Measurements from ENCODE around the gene SF3B6.

SF3B6 gene

DNA sequence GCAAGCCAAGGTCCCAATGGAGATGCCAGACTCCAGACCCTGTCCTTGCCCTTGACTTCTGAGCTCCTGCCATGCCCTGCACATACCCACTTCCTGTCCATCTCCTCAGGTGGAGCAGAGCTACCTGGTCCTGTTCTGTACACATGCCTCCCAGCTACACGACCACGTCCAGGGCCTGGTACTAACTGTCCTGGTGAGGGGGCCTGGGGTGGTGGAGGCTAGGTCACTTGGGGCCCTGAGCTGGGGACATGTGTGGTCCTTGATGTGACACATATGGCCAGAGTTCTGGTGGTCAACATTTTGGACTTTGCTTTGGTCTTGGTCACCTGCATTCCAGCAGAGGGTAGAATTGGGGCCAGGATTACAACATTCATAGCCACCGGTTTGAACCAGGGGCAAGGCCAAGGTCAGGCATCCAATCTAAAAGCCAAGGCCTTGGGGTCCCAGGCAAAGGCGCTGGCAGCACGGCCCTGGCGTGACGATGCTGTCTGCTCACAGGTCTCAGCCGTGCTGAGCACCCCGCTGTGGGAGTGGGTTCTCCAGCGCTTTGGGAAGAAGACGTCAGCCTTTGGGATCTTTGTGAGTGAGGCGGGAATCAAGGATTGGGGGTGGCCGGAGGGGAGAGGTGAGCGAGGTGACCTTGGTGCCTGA lies 53.7 kb downstream of the SF3B6 start:
- in situ Hi-C loops (cut with MboI; ENCODE audit: low sequenced_read_pairs), result no loop called here

DNA sequence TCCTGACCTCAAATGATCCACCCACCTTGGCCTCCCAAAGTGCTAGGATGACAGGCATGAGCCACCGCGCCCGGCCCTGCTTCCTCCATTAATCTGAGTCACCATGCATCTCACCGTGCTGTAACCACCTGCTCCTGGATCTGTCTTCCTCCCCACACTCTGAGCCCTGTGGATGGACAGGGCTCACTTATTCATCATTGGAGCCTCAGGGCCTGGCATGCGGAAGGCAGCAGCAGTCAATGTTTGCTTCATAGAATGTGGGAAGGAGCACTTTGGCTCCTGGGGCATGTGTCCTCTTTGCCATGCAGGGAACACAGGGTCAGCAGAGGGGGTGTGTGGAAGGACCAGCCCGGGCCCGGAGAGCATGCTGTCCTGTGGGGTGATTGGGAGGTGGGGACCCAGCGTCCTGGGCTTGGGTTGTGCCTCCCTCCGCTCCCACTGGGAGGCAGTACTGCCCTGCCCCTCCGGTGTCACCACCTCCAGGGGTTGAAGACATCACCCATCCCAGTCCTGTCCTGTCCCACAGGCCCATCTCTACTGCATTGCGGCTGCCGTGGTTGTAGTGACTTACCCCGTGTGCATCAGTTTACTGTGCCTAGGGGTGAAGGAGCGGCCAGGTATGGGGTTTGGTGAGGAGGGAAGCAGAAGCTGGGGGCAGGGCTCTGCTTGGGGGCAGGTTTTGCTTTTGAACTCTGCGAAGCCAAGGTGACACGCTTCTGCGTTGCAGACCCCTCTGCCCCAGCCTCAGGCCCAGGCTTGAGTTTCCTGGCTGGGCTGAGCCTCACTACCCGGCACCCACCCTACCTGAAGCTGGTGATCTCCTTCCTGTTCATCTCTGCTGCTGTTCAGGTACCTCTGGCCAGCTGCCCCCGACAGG lies 54.8 kb downstream of the SF3B6 start:
- in situ Hi-C loops (cut with MboI; ENCODE audit: low sequenced_read_pairs), result no loop called here

DNA sequence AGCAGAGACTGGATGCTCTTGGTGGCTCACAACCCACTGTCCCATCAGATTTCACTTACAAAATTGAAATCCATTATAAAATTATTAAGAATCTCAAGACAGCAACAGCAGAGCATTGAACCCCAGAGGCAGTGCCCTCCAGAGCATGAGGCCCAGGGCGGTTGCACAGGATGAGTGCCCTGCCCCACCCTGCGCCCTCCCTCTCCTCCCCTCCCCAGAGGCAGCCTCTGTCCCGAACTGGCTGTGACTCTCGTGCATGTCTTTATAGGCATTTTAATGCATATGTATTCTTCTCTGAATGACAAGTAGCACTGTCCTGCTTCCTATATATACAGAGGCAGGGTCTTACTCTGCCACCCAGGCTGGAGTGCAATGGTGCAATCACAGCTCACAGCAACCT lies 55.9 kb downstream of the SF3B6 start:
- in situ Hi-C loops (cut with MboI; ENCODE audit: low sequenced_read_pairs), result no loop called here

DNA sequence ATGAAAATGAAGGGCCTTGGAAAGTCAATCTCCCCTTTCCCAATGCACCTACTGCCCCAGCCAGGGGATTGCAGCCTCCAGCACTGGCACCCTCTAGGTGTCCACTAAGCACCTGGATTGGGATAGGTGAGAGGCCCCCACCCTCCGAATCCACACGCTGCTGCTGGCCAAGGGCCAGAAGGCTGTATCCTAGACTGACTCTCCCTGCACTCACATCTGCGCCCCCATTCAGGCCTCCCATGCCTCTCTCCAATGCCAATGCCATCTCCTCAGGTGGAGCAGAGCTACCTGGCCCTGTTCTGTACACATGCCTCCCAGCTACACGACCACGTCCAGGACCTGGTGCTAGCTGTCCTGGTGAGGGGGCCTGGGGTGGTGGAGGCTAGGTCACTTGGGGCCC lies 56.4 kb downstream of the SF3B6 start:
- in situ Hi-C loops (cut with MboI; ENCODE audit: low sequenced_read_pairs), result no loop called here

DNA sequence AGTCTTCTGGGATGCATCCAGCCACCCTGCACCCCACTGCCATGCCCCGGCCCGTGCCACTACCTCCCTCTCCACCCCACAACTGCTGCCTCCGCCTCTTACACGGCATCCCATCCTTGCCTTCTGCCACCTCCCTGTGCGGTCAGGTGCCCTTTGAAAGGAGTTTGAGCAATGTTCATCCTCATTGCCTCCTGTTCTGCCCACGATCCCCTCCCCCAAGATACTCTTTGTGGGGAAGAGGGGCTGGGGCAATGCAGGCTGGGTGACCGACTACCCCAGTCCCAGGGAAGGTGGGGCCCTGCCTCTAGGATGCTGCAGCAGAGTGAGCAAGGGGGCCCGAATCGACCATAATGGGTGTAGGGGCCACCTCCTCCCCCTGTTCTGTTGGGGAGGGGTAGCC lies 57.9 kb downstream of the SF3B6 start:
- in situ Hi-C loops (cut with MboI; ENCODE audit: low sequenced_read_pairs), result no loop called here

DNA sequence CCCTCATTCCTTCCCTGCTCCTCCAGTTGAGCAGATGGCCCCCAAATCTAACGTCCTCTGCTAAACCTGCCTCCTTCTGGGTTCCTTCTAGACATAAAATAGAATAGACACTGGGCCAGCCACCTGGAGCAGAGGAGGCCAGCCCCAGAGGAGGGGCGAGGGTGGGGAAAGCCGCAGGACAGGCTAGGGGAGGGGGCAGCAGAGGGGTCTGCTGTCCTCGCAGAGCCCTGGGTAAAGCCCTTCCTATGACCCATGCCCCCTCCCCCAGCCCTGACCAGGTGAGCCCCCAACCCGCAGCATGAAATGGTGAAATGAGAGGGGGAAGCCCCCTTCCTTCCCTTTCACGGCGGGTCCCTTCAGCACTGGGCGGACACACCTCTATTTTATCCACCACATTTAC lies 58.4 kb downstream of the SF3B6 start:
- in situ Hi-C loops (cut with MboI; ENCODE audit: low sequenced_read_pairs), result no loop called here
